Measurements from ENCODE around the gene TRNP1. TPM values are rescaled to one million over a fixed set of nuclear protein-coding genes. Genes with fewer than 3 reads are reported as not detected.

The TRNP1 gene
- total RNA-seq, 2 experiments from 2014 or later, result 0.62 to 0.69 TPM

GRCh38 chr1:27016376-27016775, 22.9 kb downstream of the TRNP1 start:
- intact Hi-C loops (cut with DNase I, micrococcal nuclease), result no loop called here

GRCh38 chr1:27017207-27017606, 23.7 kb downstream of the TRNP1 start:
- ChIA-PET CTCF (interaction anchor here (0.6 kb wide), 1 partner anchor 45 kb away, joined by 3 read pairs; no protein-coding TSS in a partner anchor), POLR2A (no interaction called here)
- peaks cover 8% of the 10 kb centered on the region for H3K27me3 Mint-ChIP-seq
- DNase-seq, result no peak
- peaks cover 4% of the 10 kb centered on the region for H3K4me1 Mint-ChIP-seq
- H3K27ac Mint-ChIP-seq, result no peak overlapping the region
- no peaks in the 10 kb centered on the region for H3K9me3 Mint-ChIP-seq (ENCODE audit: low read depth)
- no peak for ATAC-seq
- H3K4me3 Mint-ChIP-seq, result no peak overlapping the region
- intact Hi-C loops (cut with DNase I, micrococcal nuclease), result no loop called here
- no peaks in the 10 kb centered on the region for H3K36me3 Mint-ChIP-seq (ENCODE audit: low read depth)

More at GRCh38 chr1:27016376-27016775, 22.9 kb downstream of the TRNP1 start:
- no peak overlapping the region for H3K27ac Mint-ChIP-seq
- DNase-seq (no peak), ATAC-seq (no peak)
- CTCF ChIA-PET, result interaction anchor here (0.7 kb wide), 1 partner anchor 35 kb away, joined by 3 read pairs; no protein-coding TSS in a partner anchor
- H3K4me3 Mint-ChIP-seq, result no peak overlapping the region
- no peaks in the 10 kb centered on the region for H3K9me3 Mint-ChIP-seq (ENCODE audit: low read depth)
- H3K4me1 Mint-ChIP-seq, result peaks cover 4% of the 10 kb centered on the region
- H3K27me3 Mint-ChIP-seq, result peaks cover 14% of the 10 kb centered on the region
- no peaks in the 10 kb centered on the region for H3K36me3 Mint-ChIP-seq (ENCODE audit: low read depth)
- POLR2A ChIA-PET, result no interaction called here

DNA sequence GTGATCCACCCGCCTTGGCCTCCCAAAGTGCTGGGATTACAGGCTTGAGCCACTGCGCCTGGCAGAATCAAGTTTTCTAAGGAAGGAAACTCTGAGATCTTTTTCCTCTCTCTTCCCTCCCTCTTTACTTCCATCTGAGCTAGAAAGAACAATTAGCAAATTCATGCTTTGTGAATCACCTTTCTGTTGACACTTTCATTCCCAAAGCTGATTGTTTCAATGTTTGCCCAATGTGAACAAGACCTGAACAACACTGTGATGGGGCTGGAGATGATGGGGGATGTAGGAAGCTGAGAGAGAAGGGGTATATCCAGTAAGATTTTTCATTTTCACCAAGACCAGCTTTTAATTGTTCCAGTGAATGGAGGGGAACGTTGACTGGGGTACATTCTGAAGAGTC, 24.8 kb downstream of the TRNP1 start:
- ATAC-seq (no peak), DNase-seq (no peak)
- Mint-ChIP-seq H3K36me3 (ENCODE audit: low read depth) (no peaks in the 10 kb centered on the region), H3K27me3 (peaks cover 1% of the 10 kb centered on the region), H3K27ac (no peak overlapping the region), H3K9me3 (ENCODE audit: low read depth) (no peaks in the 10 kb centered on the region), H3K4me3 (no peak overlapping the region), H3K4me1 (no peaks in the 10 kb centered on the region)
- POLR2A ChIA-PET, result interaction anchor here (0.6 kb wide), 1 partner anchor 17 kb away, joined by 3 read pairs; no protein-coding TSS in a partner anchor
- intact Hi-C loops (cut with DNase I, micrococcal nuclease), result no loop called here
- CTCF ChIA-PET, result interaction anchor here (1.0 to 2.0 kb wide), 5 partner anchors 20 to 236 kb away, joined by 3 to 7 read pairs (median 3); no protein-coding TSS in a partner anchor

GRCh38 chr1:27021354-27022031, 28.0 kb downstream of the TRNP1 start:
- H3K27ac Mint-ChIP-seq, result no peak overlapping the region
- DNase-seq (no peak), ATAC-seq (no peak)
- H3K4me3 Mint-ChIP-seq, result no peak overlapping the region
- POLR2A ChIA-PET, result no interaction called here
- no peaks in the 10 kb centered on the region for H3K4me1 Mint-ChIP-seq
- H3K9me3 Mint-ChIP-seq (ENCODE audit: low read depth), result no peaks in the 10 kb centered on the region
- no peaks in the 10 kb centered on the region for H3K36me3 Mint-ChIP-seq (ENCODE audit: low read depth)
- intact Hi-C loops (cut with DNase I, micrococcal nuclease), result no loop called here
- CTCF ChIA-PET, result interaction anchor here (1.0 to 1.4 kb wide), 2 partner anchors 23 to 28 kb away, joined by 4 read pairs; partner anchors contain the start of gene TRNP1
- H3K27me3 Mint-ChIP-seq, result peaks cover 1% of the 10 kb centered on the region

GRCh38 chr1:27025718-27026117, 32.2 kb downstream of the TRNP1 start:
- peaks cover 5% of the 10 kb centered on the region for H3K27me3 Mint-ChIP-seq
- DNase-seq, result no peak
- no peaks in the 10 kb centered on the region for H3K4me1 Mint-ChIP-seq
- no peaks in the 10 kb centered on the region for H3K36me3 Mint-ChIP-seq (ENCODE audit: low read depth)
- no peak overlapping the region for H3K4me3 Mint-ChIP-seq
- no peaks in the 10 kb centered on the region for H3K9me3 Mint-ChIP-seq (ENCODE audit: low read depth)
- CTCF ChIA-PET, result interaction anchor here (0.6 to 1.1 kb wide), 3 partner anchors 19 to 557 kb away, joined by 3 to 4 read pairs (median 4); no protein-coding TSS in a partner anchor
- intact Hi-C loops (cut with DNase I, micrococcal nuclease), result no loop called here
- H3K27ac Mint-ChIP-seq, result no peak overlapping the region
- POLR2A ChIA-PET, result no interaction called here
- ATAC-seq, result no peak

- H3K4me3 Mint-ChIP-seq, result no peak overlapping the region
- no peak for ATAC-seq
- CTCF ChIA-PET, result interaction anchor here (0.7 to 1.2 kb wide), 4 partner anchors 9 to 550 kb away, joined by 3 to 4 read pairs (median 3); no protein-coding TSS in a partner anchor
Measured at GRCh38 chr1:27026621-27027574, 33.4 kb downstream of the TRNP1 start.

DNA sequence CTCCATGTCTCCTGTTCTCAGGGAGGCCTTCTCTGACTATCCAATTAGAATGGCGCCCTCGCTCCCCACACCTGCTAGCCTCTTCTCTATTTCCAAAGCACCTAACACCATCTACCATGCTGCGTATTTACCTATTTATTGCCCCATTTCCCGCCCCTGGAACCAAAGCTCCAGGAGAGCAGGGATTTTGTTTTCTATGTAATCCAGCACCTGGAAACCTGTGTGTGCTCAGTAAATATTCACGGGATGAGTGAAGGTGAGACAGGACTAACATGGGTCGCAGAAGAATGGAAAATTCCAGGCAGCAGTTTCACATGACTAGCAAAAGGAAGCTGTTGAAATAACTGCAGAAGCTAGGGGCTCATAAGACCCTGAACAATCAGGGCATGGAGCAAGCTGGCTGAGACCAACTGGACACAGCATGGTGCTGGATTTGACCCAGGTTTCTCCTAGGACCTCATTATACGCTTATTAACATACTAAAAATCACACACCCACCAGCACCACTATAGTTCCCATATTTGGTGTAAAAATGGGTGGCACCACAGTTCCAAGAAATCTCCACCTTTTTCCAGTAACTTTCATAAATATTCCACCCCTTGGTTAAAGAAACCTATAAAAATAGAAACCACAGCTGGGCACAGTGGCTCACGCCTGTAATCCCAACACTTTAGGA, 34.2 kb downstream of the TRNP1 start:
- no peaks in the 10 kb centered on the region for H3K36me3 Mint-ChIP-seq (ENCODE audit: low read depth)
- no peaks in the 10 kb centered on the region for H3K4me1 Mint-ChIP-seq
- no peak for ATAC-seq
- intact Hi-C loops (cut with DNase I, micrococcal nuclease), result no loop called here
- no peaks in the 10 kb centered on the region for H3K9me3 Mint-ChIP-seq (ENCODE audit: low read depth)
- peaks cover 4% of the 10 kb centered on the region for H3K27me3 Mint-ChIP-seq
- POLR2A ChIA-PET, result no interaction called here
- H3K27ac Mint-ChIP-seq, result no peak overlapping the region
- no peak for DNase-seq
- no peak overlapping the region for H3K4me3 Mint-ChIP-seq
- CTCF ChIA-PET, result interaction anchor here (1.6 to 1.9 kb wide), 2 partner anchors 15 to 19 kb away, joined by 4 to 6 read pairs; no protein-coding TSS in a partner anchor

More at GRCh38 chr1:27026621-27027574, 33.4 kb downstream of the TRNP1 start:
- no peak for DNase-seq
- intact Hi-C loops (cut with DNase I, micrococcal nuclease), result no loop called here
- no peaks in the 10 kb centered on the region for H3K4me1 Mint-ChIP-seq
- no peaks in the 10 kb centered on the region for H3K36me3 Mint-ChIP-seq (ENCODE audit: low read depth)
- H3K27me3 Mint-ChIP-seq, result peaks cover 5% of the 10 kb centered on the region
- no peaks in the 10 kb centered on the region for H3K9me3 Mint-ChIP-seq (ENCODE audit: low read depth)
- H3K27ac Mint-ChIP-seq, result no peak overlapping the region
- POLR2A ChIA-PET, result no interaction called here

- ATAC-seq (no peak), DNase-seq (no peak)
- no peaks in the 10 kb centered on the region for H3K9me3 Mint-ChIP-seq (ENCODE audit: low read depth)
- intact Hi-C loops (cut with DNase I, micrococcal nuclease), result no loop called here
- H3K27me3 Mint-ChIP-seq, result peaks cover 4% of the 10 kb centered on the region
- ChIA-PET CTCF (interaction anchor here (0.9 to 1.9 kb wide), 3 partner anchors 14 to 17 kb away, joined by 4 to 6 read pairs (median 5); no protein-coding TSS in a partner anchor), POLR2A (no interaction called here)
- H3K36me3 Mint-ChIP-seq (ENCODE audit: low read depth), result no peaks in the 10 kb centered on the region
- no peak overlapping the region for H3K27ac Mint-ChIP-seq
- no peaks in the 10 kb centered on the region for H3K4me1 Mint-ChIP-seq
- no peak overlapping the region for H3K4me3 Mint-ChIP-seq
Measured at GRCh38 chr1:27029517-27029916, 36.0 kb downstream of the TRNP1 start.

GRCh38 chr1:27031235-27032118, 38.0 kb downstream of the TRNP1 start:
- H3K27me3 Mint-ChIP-seq, result peaks cover 4% of the 10 kb centered on the region
- CTCF ChIA-PET, result interaction anchor here (0.7 to 1.2 kb wide), 2 partner anchors 14 to 49 kb away, joined by 3 to 4 read pairs; no protein-coding TSS in a partner anchor

DNA sequence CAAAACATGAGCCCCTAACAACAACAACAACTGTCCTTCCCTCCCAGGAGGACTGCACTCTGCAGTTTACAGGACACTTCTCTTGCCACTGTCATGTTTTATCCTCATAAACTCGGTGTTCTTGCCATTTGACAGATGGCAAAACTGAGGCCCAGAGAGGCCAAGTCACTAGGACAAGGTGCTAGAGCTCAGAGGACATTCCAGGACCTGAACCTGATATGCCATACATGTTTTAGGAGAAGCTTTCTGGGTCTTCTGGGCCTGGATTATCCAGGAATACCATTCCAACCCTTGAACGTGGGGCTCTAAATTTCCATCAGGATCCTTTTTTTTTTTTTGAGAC, 38.6 kb downstream of the TRNP1 start:
- no peak for ATAC-seq
- Mint-ChIP-seq H3K36me3 (ENCODE audit: low read depth) (no peaks in the 10 kb centered on the region), H3K4me1 (no peaks in the 10 kb centered on the region), H3K27ac (no peak overlapping the region), H3K9me3 (ENCODE audit: low read depth) (no peaks in the 10 kb centered on the region), H3K27me3 (peaks cover under 1% of the 10 kb centered on the region), H3K4me3 (no peak overlapping the region)
- intact Hi-C loops (cut with DNase I, micrococcal nuclease), result loop anchor here in 1 of 2 experiments (1.0 kb wide), 1 partner anchor 41 kb away; no protein-coding TSS in a partner anchor
- ChIA-PET POLR2A (no interaction called here), CTCF (interaction anchor here (0.7 to 1.2 kb wide), 2 partner anchors 14 to 48 kb away, joined by 3 to 4 read pairs; no protein-coding TSS in a partner anchor)
- no peak for DNase-seq

More at GRCh38 chr1:27031235-27032118, 38.0 kb downstream of the TRNP1 start:
- DNase-seq (no peak), ATAC-seq (no peak)
- intact Hi-C loops (cut with DNase I, micrococcal nuclease), result loop anchor here in 1 of 2 experiments (1.0 kb wide), 1 partner anchor 42 kb away; no protein-coding TSS in a partner anchor
- H3K9me3 Mint-ChIP-seq (ENCODE audit: low read depth), result no peaks in the 10 kb centered on the region
- H3K27ac Mint-ChIP-seq, result no peak overlapping the region
- no peaks in the 10 kb centered on the region for H3K4me1 Mint-ChIP-seq
- POLR2A ChIA-PET, result no interaction called here
- no peak overlapping the region for H3K4me3 Mint-ChIP-seq
- H3K36me3 Mint-ChIP-seq (ENCODE audit: low read depth), result no peaks in the 10 kb centered on the region
